OCI-LY1 (cell line): ENCODE results near the gene EXOC1L.

Experiments used
- H2AFZ ChIP-seq: fragments of 200-600 bp; sonication (generic), shearing (Covaris generic); 2 replicates; pipeline ENCODE4 v1.6.0; 2014; ENCODE audit warnings: antibody characterized with exemption, mild to moderate bottlenecking, low read length
- H3F3A ChIP-seq: fragments of 200-600 bp; sonication (generic), shearing (Covaris generic); 2 replicates; pipeline ENCODE4 v1.6.0; 2014; ENCODE audit warnings: mild to moderate bottlenecking, antibody characterized with exemption, low read length, moderate library complexity; ENCODE audit not compliant: insufficient read depth
- H3K27ac ChIP-seq: fragments of 200-600 bp; sonication (generic); 2 replicates; pipeline ENCODE4 v1.5.1; 2014; ENCODE audit warnings: low read length, mixed run types, mild to moderate bottlenecking, low read depth; ENCODE audit not compliant: poor library complexity, severe bottlenecking
- H3K27me3 ChIP-seq: fragments of 200-600 bp; sonication (generic); 2 replicates; pipeline ENCODE4 v1.6.0; 2014; ENCODE audit warnings: antibody characterized with exemption, mild to moderate bottlenecking, low read length, moderate library complexity; ENCODE audit not compliant: insufficient read depth
- H3K36me3 ChIP-seq: fragments of 200-600 bp; sonication (generic); 2 replicates; pipeline ENCODE4 v1.6.1; 2014; ENCODE audit warnings: mild to moderate bottlenecking, antibody characterized with exemption, low read length, moderate library complexity, mixed read lengths; ENCODE audit not compliant: insufficient read depth
- H3K4me1 ChIP-seq: fragments of 200-600 bp; sonication (generic); 2 replicates; pipeline ENCODE4 v1.5.1; 2014; ENCODE audit warnings: mild to moderate bottlenecking, low read length, moderate library complexity; ENCODE audit not compliant: insufficient read depth, severe bottlenecking
- H3K4me2 ChIP-seq: fragments of 200-600 bp; sonication (generic), shearing (Covaris generic); 2 replicates; pipeline ENCODE4 v1.6.1; 2014; ENCODE audit warnings: low read length
- H3K4me3 ChIP-seq: fragments of 200-600 bp; sonication (generic); 2 replicates; pipeline ENCODE4 v1.5.1; 2014; ENCODE audit warnings: low read length, low read depth, mild to moderate bottlenecking, mixed read lengths; ENCODE audit not compliant: poor library complexity, severe bottlenecking
- H3K79me2 ChIP-seq: fragments of 200-600 bp; shearing (Covaris generic); 2 replicates; pipeline ENCODE4 v1.6.1; 2016; ENCODE audit warnings: mixed run types, low read length, mixed read lengths; ENCODE audit not compliant: insufficient read depth
- H3K9ac ChIP-seq: fragments of 200-600 bp; sonication (generic), shearing (Covaris generic); 2 replicates; pipeline ENCODE4 v1.6.1; 2014; ENCODE audit warnings: mild to moderate bottlenecking, low read length, mixed read lengths
- H3K9me2 ChIP-seq: fragments of 200-600 bp; sonication (generic), shearing (Covaris generic); 2 replicates; pipeline ENCODE4 v1.6.1; 2014; ENCODE audit warnings: low read depth, mild to moderate bottlenecking, low read length, mixed read lengths
- H3K9me3 ChIP-seq: fragments of 200-600 bp; shearing (Covaris generic); 2 replicates; pipeline ENCODE4 v1.6.1; 2014; ENCODE audit warnings: low read length, mixed read lengths
- H4K20me1 ChIP-seq: fragments of 200-600 bp; sonication (generic), shearing (Covaris generic); 2 replicates; pipeline ENCODE4 v1.6.0; 2016; ENCODE audit warnings: mild to moderate bottlenecking, low read length; ENCODE audit not compliant: insufficient read depth
- EZH2 ChIP-seq: fragments of 200-600 bp; sonication (generic), shearing (Covaris generic); IDR thresholded peaks from 2 replicates; pipeline ENCODE4 v1.8.0; 2017; ENCODE audit warnings: borderline replicate concordance, mixed run types, mild to moderate bottlenecking, antibody characterized with exemption, low read length, moderate library complexity, mixed read lengths
- TF ChIP-seq, protein P1 (sequence below): fragments of 200-600 bp; sonication (generic), shearing (Covaris generic); IDR thresholded peaks from 2 replicates; pipeline ENCODE4 v1.5.1; 2017; ENCODE audit warnings: mild to moderate bottlenecking, antibody characterized with exemption, low read length, moderate library complexity, mixed read lengths

The EXOC1L gene

DNA sequence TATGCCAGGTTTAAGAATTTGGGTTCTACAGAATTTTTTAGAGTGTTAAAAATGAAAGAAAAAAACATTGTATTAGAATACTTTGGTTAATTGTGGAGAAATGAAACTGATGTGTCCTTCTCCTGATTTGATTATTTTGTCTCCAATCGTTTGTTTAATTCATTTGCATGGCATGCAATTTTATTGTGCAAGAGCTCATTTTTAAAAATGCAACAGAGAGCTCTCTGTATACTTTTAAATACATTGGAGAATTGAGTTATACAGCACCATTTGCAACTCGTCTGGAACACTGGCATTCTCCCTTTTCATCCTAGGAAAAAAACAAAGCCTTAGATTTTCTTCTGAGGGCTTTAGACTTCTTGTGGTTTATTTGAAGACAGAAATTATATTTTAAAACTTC, 689 bp downstream of the EXOC1L start:
- Histone ChIP-seq H3K79me2 (no peaks in the 10 kb centered on the region), H3K27ac (no peak overlapping the region), H3K36me3 (no peaks in the 10 kb centered on the region), H2AFZ (no peak overlapping the region), H3K27me3 (no peaks in the 10 kb centered on the region), H3K9ac (no peak overlapping the region), H3K9me2 (no peaks in the 10 kb centered on the region), H3K9me3 (no peaks in the 10 kb centered on the region), H3F3A (no peaks in the 10 kb centered on the region), H3K4me2 (no peak overlapping the region), H4K20me1 (no peaks in the 10 kb centered on the region), H3K4me1 (no peaks in the 10 kb centered on the region), H3K4me3 (no peak overlapping the region)
- TF ChIP-seq, protein P1, sequence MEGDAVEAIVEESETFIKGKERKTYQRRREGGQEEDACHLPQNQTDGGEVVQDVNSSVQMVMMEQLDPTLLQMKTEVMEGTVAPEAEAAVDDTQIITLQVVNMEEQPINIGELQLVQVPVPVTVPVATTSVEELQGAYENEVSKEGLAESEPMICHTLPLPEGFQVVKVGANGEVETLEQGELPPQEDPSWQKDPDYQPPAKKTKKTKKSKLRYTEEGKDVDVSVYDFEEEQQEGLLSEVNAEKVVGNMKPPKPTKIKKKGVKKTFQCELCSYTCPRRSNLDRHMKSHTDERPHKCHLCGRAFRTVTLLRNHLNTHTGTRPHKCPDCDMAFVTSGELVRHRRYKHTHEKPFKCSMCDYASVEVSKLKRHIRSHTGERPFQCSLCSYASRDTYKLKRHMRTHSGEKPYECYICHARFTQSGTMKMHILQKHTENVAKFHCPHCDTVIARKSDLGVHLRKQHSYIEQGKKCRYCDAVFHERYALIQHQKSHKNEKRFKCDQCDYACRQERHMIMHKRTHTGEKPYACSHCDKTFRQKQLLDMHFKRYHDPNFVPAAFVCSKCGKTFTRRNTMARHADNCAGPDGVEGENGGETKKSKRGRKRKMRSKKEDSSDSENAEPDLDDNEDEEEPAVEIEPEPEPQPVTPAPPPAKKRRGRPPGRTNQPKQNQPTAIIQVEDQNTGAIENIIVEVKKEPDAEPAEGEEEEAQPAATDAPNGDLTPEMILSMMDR, result no peak
- no peak for TF ChIP-seq EZH2

DNA sequence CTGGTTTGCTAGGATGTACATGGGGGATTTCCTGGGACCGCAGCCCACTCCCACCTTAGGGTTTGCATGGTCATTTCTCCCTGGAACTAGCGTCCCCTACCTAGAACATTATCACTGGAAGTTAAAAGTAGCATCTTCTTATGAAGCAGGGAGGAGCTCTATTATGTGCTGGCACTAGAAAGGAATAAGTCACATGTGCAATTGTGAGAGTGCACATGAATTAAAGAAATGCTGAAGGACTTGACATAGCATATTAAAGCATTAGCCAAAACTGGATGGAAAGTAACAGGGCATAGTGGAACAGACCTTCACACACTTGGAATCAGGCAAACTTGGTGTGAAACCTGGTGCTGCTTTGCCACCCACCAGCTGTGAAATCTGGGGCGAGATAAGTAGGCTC, 2.7 kb downstream of the EXOC1L start:
- Histone ChIP-seq H3K27ac (no peak overlapping the region), H3F3A (no peaks in the 10 kb centered on the region), H3K36me3 (no peaks in the 10 kb centered on the region), H3K4me2 (no peak overlapping the region), H2AFZ (no peak overlapping the region), H3K27me3 (no peaks in the 10 kb centered on the region), H3K4me1 (no peaks in the 10 kb centered on the region), H4K20me1 (no peaks in the 10 kb centered on the region), H3K9me3 (no peaks in the 10 kb centered on the region), H3K9ac (no peak overlapping the region), H3K9me2 (no peaks in the 10 kb centered on the region), H3K4me3 (no peak overlapping the region), H3K79me2 (no peaks in the 10 kb centered on the region)
- TF ChIP-seq EZH2, result no peak
- TF ChIP-seq, protein P1, result no peak

DNA sequence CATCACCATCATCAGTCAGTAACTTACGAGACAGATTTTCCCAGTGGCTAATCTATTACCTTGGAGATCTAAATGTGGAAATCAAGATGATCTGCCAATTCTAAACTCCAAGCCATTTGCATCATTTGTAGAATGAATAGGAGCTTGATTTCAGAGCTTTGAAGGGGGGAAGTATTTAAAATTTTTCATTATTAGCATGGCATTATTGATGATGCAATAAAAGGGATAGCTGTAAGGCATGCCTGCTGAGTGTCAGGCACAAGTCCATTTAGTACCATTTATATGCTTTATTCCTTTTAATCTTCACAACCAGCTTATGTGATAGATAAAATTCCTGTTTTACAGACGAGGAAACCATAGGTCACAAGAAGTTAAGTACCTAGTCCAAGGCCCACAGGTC, 5.3 kb downstream of the EXOC1L start:
- Histone ChIP-seq H4K20me1 (no peaks in the 10 kb centered on the region), H3K27me3 (no peaks in the 10 kb centered on the region), H3K36me3 (no peaks in the 10 kb centered on the region), H3K9ac (no peak overlapping the region), H3F3A (no peaks in the 10 kb centered on the region), H3K27ac (no peak overlapping the region), H3K9me3 (no peaks in the 10 kb centered on the region), H2AFZ (no peak overlapping the region), H3K4me1 (no peaks in the 10 kb centered on the region), H3K4me2 (no peak overlapping the region), H3K4me3 (no peak overlapping the region), H3K9me2 (no peaks in the 10 kb centered on the region), H3K79me2 (no peaks in the 10 kb centered on the region)
- TF ChIP-seq, protein P1, result no peak
- no peak for TF ChIP-seq EZH2
